Endothelial cell of umbilical vein (primary cell): ENCODE data around the gene SYNDIG1. TPM values are rescaled to one million over a fixed set of nuclear protein-coding genes. Genes with fewer than 3 reads are reported as not detected.

Source experiments
- BruUV-seq: library from RNA; stranded (reverse); fragments of 400-500 nt; replicated peaks from 2 replicates; lab custom pipeline; 2021; lab: Mats Ljungman, UMichigan
- CTCF ChIA-PET: fragments of 300-600, 350-600 bp; sonication (Branson Sonifier 250); formaldehyde crosslinking; loops from one replicate; lab custom pipeline; 2021; ENCODE audit warnings: antibody characterized with exemption, inconsistent platforms; lab: Charles Lee
- POLR2A ChIA-PET: fragments of 300-600, 350-600 bp; sonication (Branson Sonifier 250); formaldehyde crosslinking; loops from one replicate; lab custom pipeline; 2021; ENCODE audit warnings: antibody characterized with exemption, inconsistent platforms; lab: Charles Lee
- DNase-seq: peaks from one replicate; pipeline ENCODE4 v3.0.0-alpha.2; 2011; ENCODE audit warnings: low read depth, low spot score
- FAIRE-seq: peaks from 2 replicates; lab custom pipeline; 2011; peaks lifted over from hg19 to GRCh38; lab: Jason Lieb, UNC
- H2AFZ ChIP-seq: 2 replicates; pipeline ENCODE4 v1.6.0; 2012; ENCODE audit warnings: low read depth, low read length, control low read depth, inconsistent platforms
- H3K27ac ChIP-seq: 2 replicates; pipeline ENCODE4 v1.5.1; 2011; ENCODE audit warnings: low read depth, mild to moderate bottlenecking, control low read depth, low read length, moderate library complexity; ENCODE audit not compliant: insufficient read depth
- H3K27me3 ChIP-seq, 2 experiments: 2 replicates each; pipeline versions ENCODE4 v1.6.0 to v1.6.1; 2011; ENCODE audit warnings: low read length in 2 of 2, mixed read lengths in 1 of 2; ENCODE audit not compliant: control insufficient read depth in 2 of 2, insufficient read depth in 2 of 2
- H3K36me3 ChIP-seq, 2 experiments: 2 replicates in 1 of 2; 3 replicates in 1 of 2; pipeline ENCODE4 v1.5.1; 2011; ENCODE audit warnings: low read length in 2 of 2, mild to moderate bottlenecking in 1 of 2, moderate library complexity in 1 of 2; ENCODE audit not compliant: control insufficient read depth in 2 of 2, insufficient read depth in 2 of 2; ENCODE audit errors: extremely low read depth in 1 of 2
- H3K4me1 ChIP-seq: 3 replicates; pipeline ENCODE4 v1.5.1; 2011; ENCODE audit warnings: mild to moderate bottlenecking, low read length; ENCODE audit not compliant: control insufficient read depth, insufficient read depth; ENCODE audit errors: extremely low read depth
- H3K4me2 ChIP-seq: 2 replicates; pipeline ENCODE4 v1.6.1; 2011; ENCODE audit warnings: low read length, control low read depth, mixed read lengths; ENCODE audit not compliant: insufficient read depth
- H3K4me3 ChIP-seq, 3 experiments: fragments of 200-600 bp in 1 of 3; sonication (generic), shearing (Covaris generic) in 1 of 3; replicated peaks in 1 of 3; 2 replicates each; pipeline ENCODE4 v1.5.1; 2011 to 2016; ENCODE audit warnings: control low read depth in 3 of 3, low read length in 3 of 3, mild to moderate bottlenecking in 2 of 3, inconsistent platforms in 1 of 3, low read depth in 1 of 3, moderate library complexity in 1 of 3; ENCODE audit not compliant: insufficient read depth in 1 of 3
- H3K79me2 ChIP-seq: 2 replicates; pipeline ENCODE4 v1.6.0; 2012; ENCODE audit warnings: low read length, inconsistent platforms; ENCODE audit not compliant: control insufficient read depth, insufficient read depth
- H3K9ac ChIP-seq: replicated peaks from 2 replicates; pipeline ENCODE3; 2011; ENCODE audit warnings: low read length, control low read depth; ENCODE audit not compliant: insufficient read depth; ENCODE audit errors: extremely low read depth
- H3K9me1 ChIP-seq: replicated peaks from 3 replicates; pipeline ENCODE4 v1.6.0; 2011; ENCODE audit warnings: mild to moderate bottlenecking, low read length; ENCODE audit not compliant: control insufficient read depth, insufficient read depth; ENCODE audit errors: extremely low read depth
- H3K9me3 ChIP-seq: replicated peaks from 2 replicates; pipeline ENCODE4 v1.5.1; 2012; ENCODE audit warnings: low read length, inconsistent platforms; ENCODE audit not compliant: control insufficient read depth, insufficient read depth
- H4K20me1 ChIP-seq: replicated peaks from 2 replicates; pipeline ENCODE3; 2011; ENCODE audit warnings: mild to moderate bottlenecking, low read length; ENCODE audit not compliant: control insufficient read depth, insufficient read depth; ENCODE audit errors: extremely low read depth
- EZH2 ChIP-seq: IDR thresholded peaks from 2 replicates; pipeline ENCODE4 v1.6.1; 2012; ENCODE audit warnings: borderline replicate concordance, low read depth, mild to moderate bottlenecking, moderate library complexity, low read length, inconsistent platforms; ENCODE audit not compliant: severe bottlenecking
- FOS ChIP-seq: IDR thresholded peaks from 2 replicates; pipeline ENCODE4 v1.6.1; 2011; ENCODE audit warnings: mild to moderate bottlenecking, low read length, moderate library complexity, borderline replicate concordance; ENCODE audit not compliant: insufficient read depth
- GATA2 ChIP-seq: IDR thresholded peaks from 2 replicates; pipeline ENCODE4 v1.7.0; 2011; ENCODE audit warnings: low read depth, mild to moderate bottlenecking, moderate library complexity, mixed read lengths, low read length; ENCODE audit not compliant: insufficient read length, insufficient read depth
- JUN ChIP-seq: IDR thresholded peaks from 2 replicates; pipeline ENCODE4 v1.6.1; 2011; ENCODE audit warnings: borderline replicate concordance, low read depth; ENCODE audit not compliant: insufficient read length, insufficient read depth
- MYC ChIP-seq: IDR thresholded peaks from one replicate; pipeline ENCODE4 v1.6.1; 2011; ENCODE audit warnings: mild to moderate bottlenecking, low read depth, low read length
- POLR2A ChIP-seq: IDR thresholded peaks from 2 replicates; pipeline ENCODE4 v1.6.1; 2012; ENCODE audit warnings: low read depth, mild to moderate bottlenecking, control low read depth, low read length
- POLR2AphosphoS5 ChIP-seq: IDR thresholded peaks from 2 replicates; pipeline ENCODE4 v1.6.1; 2012; ENCODE audit warnings: low read depth, mild to moderate bottlenecking, control low read depth, low read length, moderate library complexity; ENCODE audit not compliant: insufficient read depth
- dilution Hi-C: fragments of 300-500 bp; cut with MboI; formaldehyde crosslinking; loops from one replicate; pipeline ENCODE4 v1.15.0; 2019; ENCODE audit warnings: low sequenced_read_pairs; ENCODE audit not compliant: extremely low pct_ligation_motif_present
- intact Hi-C: fragments of 100-400 bp; cut with micrococcal nuclease; formaldehyde crosslinking; loops from one replicate; pipeline ENCODE4 v1.10.0; 2022
- polyA plus RNA-seq, 4 experiments: library from polyadenylated mRNA; depleted of rRNA in 3 of 4; stranded (reverse) in 3 of 4; unstranded in 1 of 4; fragments of >200 nt; gene quantifications; 2 replicates each; pipeline versions ENCODE4 v1.2.1 to v1.2.3, GENCODE V29; 2011 to 2012; ENCODE audit warnings: missing spikeins in 1 of 4
- total RNA-seq: library from RNA; stranded (reverse); gene quantifications from 2 replicates; pipeline ENCODE4 v1.2.3, GENCODE V29; 2021
- TF ChIP-seq, protein P1 (sequence below), 2 donors: IDR thresholded peaks; 1 replicate in 1 of 2; 2 replicates in 1 of 2; pipeline ENCODE4 v1.5.1; 2011; ENCODE audit warnings: low read length in 2 of 2, mild to moderate bottlenecking in 2 of 2, moderate library complexity in 2 of 2, control low read depth in 1 of 2, inconsistent platforms in 1 of 2, low read depth in 1 of 2; ENCODE audit not compliant: insufficient read depth in 1 of 2; ENCODE audit errors: extremely low read depth in 1 of 2
- TF ChIP-seq, protein P2 (sequence below): IDR thresholded peaks from 2 replicates; pipeline ENCODE4 v1.6.1; 2011; ENCODE audit not compliant: insufficient read depth, insufficient read length

Gene SYNDIG1
- total and polyA plus RNA-seq, 2 donors (not counting 3 experiments of a cell fraction or from before 2014, with no cell fraction given), result not detected

DNA sequence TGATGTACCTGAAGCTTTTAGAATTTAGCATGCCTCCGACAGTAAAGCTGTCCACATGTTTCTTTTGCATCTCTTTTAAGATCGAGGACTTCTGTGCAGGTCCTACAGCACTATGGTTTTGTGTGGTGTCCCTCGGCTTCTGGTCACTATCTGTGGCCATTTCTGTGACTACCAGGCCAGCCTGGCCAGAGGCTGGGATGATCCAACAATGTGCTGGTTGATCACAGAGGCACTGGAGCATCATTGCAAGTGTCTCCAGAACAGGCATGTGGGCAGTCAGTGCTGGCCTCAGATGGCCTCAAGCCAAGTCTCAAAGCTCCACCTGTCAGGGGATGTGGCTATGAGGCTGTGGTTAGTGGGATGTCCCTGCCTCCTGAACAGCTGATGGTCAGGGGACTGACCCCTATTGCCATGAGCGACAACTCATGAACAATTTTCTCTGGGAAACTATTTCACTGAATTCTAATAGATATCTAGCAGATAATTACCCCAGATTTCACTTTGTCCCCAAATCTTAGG lies 136.6 kb downstream of the SYNDIG1 start:
- no peak overlapping the region for H3K4me3 ChIP-seq
- FAIRE-seq, result no peak
- peaks cover 5% of the 10 kb centered on the region for H3K9me3 ChIP-seq
- no peaks in the 10 kb centered on the region for H3K27me3 ChIP-seq
- H3K79me2 ChIP-seq, result no peaks in the 10 kb centered on the region
- no peak overlapping the region for H3K27ac ChIP-seq
- no peaks in the 10 kb centered on the region for H3K9me1 ChIP-seq
- no peak for DNase-seq
- H4K20me1 ChIP-seq, result no peaks in the 10 kb centered on the region
- no peak overlapping the region for H3K4me2 ChIP-seq
- BruUV-seq, result no TSS peak
- POLR2A ChIA-PET, result no interaction called here
- TF ChIP-seq EZH2 (no peak), MYC (no peak), JUN (no peak), POLR2A (no peak), POLR2AphosphoS5 (no peak)
- TF ChIP-seq, protein P1, sequence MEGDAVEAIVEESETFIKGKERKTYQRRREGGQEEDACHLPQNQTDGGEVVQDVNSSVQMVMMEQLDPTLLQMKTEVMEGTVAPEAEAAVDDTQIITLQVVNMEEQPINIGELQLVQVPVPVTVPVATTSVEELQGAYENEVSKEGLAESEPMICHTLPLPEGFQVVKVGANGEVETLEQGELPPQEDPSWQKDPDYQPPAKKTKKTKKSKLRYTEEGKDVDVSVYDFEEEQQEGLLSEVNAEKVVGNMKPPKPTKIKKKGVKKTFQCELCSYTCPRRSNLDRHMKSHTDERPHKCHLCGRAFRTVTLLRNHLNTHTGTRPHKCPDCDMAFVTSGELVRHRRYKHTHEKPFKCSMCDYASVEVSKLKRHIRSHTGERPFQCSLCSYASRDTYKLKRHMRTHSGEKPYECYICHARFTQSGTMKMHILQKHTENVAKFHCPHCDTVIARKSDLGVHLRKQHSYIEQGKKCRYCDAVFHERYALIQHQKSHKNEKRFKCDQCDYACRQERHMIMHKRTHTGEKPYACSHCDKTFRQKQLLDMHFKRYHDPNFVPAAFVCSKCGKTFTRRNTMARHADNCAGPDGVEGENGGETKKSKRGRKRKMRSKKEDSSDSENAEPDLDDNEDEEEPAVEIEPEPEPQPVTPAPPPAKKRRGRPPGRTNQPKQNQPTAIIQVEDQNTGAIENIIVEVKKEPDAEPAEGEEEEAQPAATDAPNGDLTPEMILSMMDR (IDR thresholded peaks at IDR 0.05; ENCODE audit: extremely low read depth in 1 of 2, insufficient read depth in 1 of 2, low read depth in 1 of 2, low read length in 2 of 2), result no peak
- dilution Hi-C loops (no loop called here), intact Hi-C loops (no loop called here)
- no peak overlapping the region for H3K9ac ChIP-seq
- no peaks in the 10 kb centered on the region for H3K36me3 ChIP-seq
- CTCF ChIA-PET, result no interaction called here
- no peaks in the 10 kb centered on the region for H3K4me1 ChIP-seq
- no peak overlapping the region for H2AFZ ChIP-seq

DNA sequence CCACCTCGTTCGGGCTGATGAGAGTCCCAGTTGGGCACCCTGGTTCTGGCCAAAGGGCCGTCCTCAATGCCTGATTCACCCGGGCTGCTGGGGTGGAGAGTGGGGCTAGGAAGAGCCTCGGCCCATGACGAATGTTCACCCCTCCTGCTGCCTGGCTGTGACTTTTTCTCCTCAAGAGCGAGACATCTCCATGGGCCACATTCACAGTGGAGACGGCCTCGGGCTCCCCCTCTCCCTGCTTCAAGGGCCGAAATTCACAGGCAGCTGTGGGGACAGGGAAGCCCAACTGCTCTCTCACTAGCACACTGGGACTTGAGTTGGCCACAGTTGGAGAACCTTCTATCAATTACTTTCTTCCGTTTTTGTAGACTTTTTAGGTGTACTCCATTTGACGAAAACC lies 138.0 kb downstream of the SYNDIG1 start:
- no peak for DNase-seq
- H3K9me1 ChIP-seq, result no peaks in the 10 kb centered on the region
- no peak overlapping the region for H3K9ac ChIP-seq
- no TSS peak for BruUV-seq
- no peak overlapping the region for H2AFZ ChIP-seq
- no peaks in the 10 kb centered on the region for H3K79me2 ChIP-seq
- no peaks in the 10 kb centered on the region for H3K27me3 ChIP-seq
- intact Hi-C loops (no loop called here), dilution Hi-C loops (no loop called here)
- FAIRE-seq, result no peak
- ChIA-PET CTCF (no interaction called here), POLR2A (no interaction called here)
- no peaks in the 10 kb centered on the region for H4K20me1 ChIP-seq
- H3K4me1 ChIP-seq, result no peaks in the 10 kb centered on the region
- no peak overlapping the region for H3K4me2 ChIP-seq
- no peaks in the 10 kb centered on the region for H3K36me3 ChIP-seq
- TF ChIP-seq POLR2AphosphoS5, result no peak
- no peak for TF ChIP-seq GATA2
- no peak for TF ChIP-seq FOS
- no peak for TF ChIP-seq EZH2
- TF ChIP-seq JUN, result no peak
- no peak for TF ChIP-seq POLR2A
- TF ChIP-seq MYC, result no peak
- TF ChIP-seq, protein P2, sequence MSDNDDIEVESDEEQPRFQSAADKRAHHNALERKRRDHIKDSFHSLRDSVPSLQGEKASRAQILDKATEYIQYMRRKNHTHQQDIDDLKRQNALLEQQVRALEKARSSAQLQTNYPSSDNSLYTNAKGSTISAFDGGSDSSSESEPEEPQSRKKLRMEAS, result no peak
- TF ChIP-seq, protein P1 (IDR thresholded peaks at IDR 0.05; ENCODE audit: extremely low read depth in 1 of 2, insufficient read depth in 1 of 2, low read depth in 1 of 2, low read length in 2 of 2), result no peak
- peaks cover 3% of the 10 kb centered on the region for H3K9me3 ChIP-seq
- H3K27ac ChIP-seq, result no peak overlapping the region
- no peak overlapping the region for H3K4me3 ChIP-seq
